Putamen (tissue), 1 donor: Measurements from ENCODE around the gene PPFIA4.
"Not testable (repeated sequence)": the region's sequence is repeated elsewhere in the genome, so short reads cannot be mapped to it uniquely, and the experiment has no call there.

Source experiments
- DNase-seq: peaks from one replicate; pipeline ENCODE4 v3.0.0-alpha.2; 2016; ENCODE audit warnings: low spot score

Gene PPFIA4

GRCh38 chr1:203017061-203017460 lies 9.2 kb upstream of the PPFIA4 start:
- no peak for DNase-seq

- DNase-seq = no peak
Measured at GRCh38 chr1:203017692-203018091, 8.6 kb upstream of the PPFIA4 start.

- DNase-seq = not testable (repeated sequence)
Measured at GRCh38 chr1:203022855-203023254, 3.4 kb upstream of the PPFIA4 start.

- no peak for DNase-seq
Measured at GRCh38 chr1:203025686-203026030, 633 bp upstream of the PPFIA4 start.

GRCh38 chr1:203026666-203027663 lies 674 bp downstream of the PPFIA4 start:
- DNase-seq = no peak

- DNase-seq = no peak
Measured at GRCh38 chr1:203028067-203028783, 1.9 kb downstream of the PPFIA4 start.

GRCh38 chr1:203028784-203029553 lies 2.7 kb downstream of the PPFIA4 start:
- no peak for DNase-seq

GRCh38 chr1:203031467-203031866 lies 5.2 kb downstream of the PPFIA4 start:
- no peak for DNase-seq

GRCh38 chr1:203033287-203033686 lies 7.0 kb downstream of the PPFIA4 start:
- DNase-seq = no peak

- DNase-seq = no peak
Measured at GRCh38 chr1:203033917-203034316, 7.6 kb downstream of the PPFIA4 start.

GRCh38 chr1:203034422-203035110 lies 8.3 kb downstream of the PPFIA4 start:
- no peak for DNase-seq

- DNase-seq = no peak
Measured at GRCh38 chr1:203035111-203036000, 9.1 kb downstream of the PPFIA4 start.

GRCh38 chr1:203036135-203036534 lies 9.8 kb downstream of the PPFIA4 start:
- DNase-seq = no peak

- no peak for DNase-seq
Measured at GRCh38 chr1:203036537-203036936, 10.2 kb downstream of the PPFIA4 start.

- DNase-seq = no peak
Measured at GRCh38 chr1:203037509-203038190, 11.4 kb downstream of the PPFIA4 start.

GRCh38 chr1:203038217-203038741 lies 12.0 kb downstream of the PPFIA4 start:
- peak; percentile 54 for DNase-seq

GRCh38 chr1:203038891-203039608 lies 12.8 kb downstream of the PPFIA4 start:
- peak; percentile 76 for DNase-seq

GRCh38 chr1:203039609-203040512 lies 13.6 kb downstream of the PPFIA4 start:
- no peak for DNase-seq
